HEK293 (cell line): ENCODE measurements around the gene ZNF189.
"Not testable (repeated sequence)": the region's sequence is repeated elsewhere in the genome, so short reads cannot be mapped to it uniquely, and the experiment has no call there.

Experiments
- CTCF ChIA-PET: fragments of 350-600 bp; formaldehyde crosslinking; extraction: SDS; loops from one replicate; lab custom pipeline; 2021; ENCODE audit warnings: antibody characterized with exemption; lab: Yijun Ruan, JAX
- POLR2A ChIA-PET: fragments of 300-600 bp; formaldehyde crosslinking; extraction: SDS; loops from one replicate; lab custom pipeline; 2020; ENCODE audit warnings: antibody characterized with exemption, inconsistent platforms; lab: Yijun Ruan, JAX
- H3K27ac ChIP-seq: fragments of 200-500 bp; sonication (Bioruptor generic); 2 replicates; pipeline ENCODE4 v1.5.1; 2014; ENCODE audit warnings: low read depth, low read length, control low read depth, inconsistent platforms; ENCODE audit errors: extremely low read depth
- H3K36me3 ChIP-seq, 2 experiments: fragments of 200-500 bp in 1 of 2; sonication (Bioruptor generic) in 1 of 2; 1 replicate in 1 of 2; 2 replicates in 1 of 2; pipeline ENCODE4 v1.5.1; 2014 to 2017; ENCODE audit warnings: inconsistent platforms in 2 of 2, low read length in 2 of 2; ENCODE audit not compliant: control insufficient read depth in 2 of 2, insufficient read depth in 1 of 2
- H3K4me1 ChIP-seq: fragments of 200-500 bp; sonication (Bioruptor generic); 2 replicates; pipeline ENCODE4 v1.5.1; 2014; ENCODE audit warnings: mild to moderate bottlenecking, low read length, inconsistent platforms; ENCODE audit not compliant: control insufficient read depth, insufficient read depth
- H3K4me3 ChIP-seq: 2 replicates; pipeline ENCODE4 v1.5.1; 2011; ENCODE audit warnings: low read depth, mild to moderate bottlenecking, control low read depth, low read length, moderate library complexity
- H3K9me3 ChIP-seq: fragments of 200-500 bp; sonication (Bioruptor generic); 2 replicates; pipeline ENCODE4 v1.5.1; 2014; ENCODE audit warnings: low read depth, low read length, inconsistent platforms; ENCODE audit not compliant: control insufficient read depth, insufficient read depth
- PRDM6 ChIP-seq: fragments of 450-650 bp; formaldehyde crosslinking; IDR thresholded peaks from 2 replicates; pipeline ENCODE4 v1.5.1; 2017; ENCODE audit warnings: missing biosample characterization, missing genetic modification characterization
- SETDB1 ChIP-seq: IDR thresholded peaks from one replicate; pipeline ENCODE4 v1.6.1; 2017; ENCODE audit warnings: mild to moderate bottlenecking, low read length, moderate library complexity, mixed read lengths; ENCODE audit not compliant: insufficient read length
- SP3 ChIP-seq: fragments of 450-650 bp; formaldehyde crosslinking; IDR thresholded peaks from 2 replicates; pipeline ENCODE4 v1.5.1; 2016; ENCODE audit warnings: missing biosample characterization, missing genetic modification characterization
- ZFP3 ChIP-seq: fragments of 450-650 bp; formaldehyde crosslinking; IDR thresholded peaks from 2 replicates; pipeline ENCODE4 v1.5.1; 2016; ENCODE audit warnings: low read depth, missing biosample characterization, missing genetic modification characterization
- ZNF132 ChIP-seq: fragments of 450-650 bp; formaldehyde crosslinking; IDR thresholded peaks from 2 replicates; pipeline ENCODE4 v1.5.1; 2017; ENCODE audit warnings: missing biosample characterization, missing genetic modification characterization, borderline replicate concordance
- ZNF133 ChIP-seq: fragments of 450-650 bp; formaldehyde crosslinking; IDR thresholded peaks from 2 replicates; pipeline ENCODE4 v1.5.1; 2016; ENCODE audit warnings: missing biosample characterization, missing genetic modification characterization
- ZNF169 ChIP-seq: fragments of 450-650 bp; formaldehyde crosslinking; IDR thresholded peaks from 2 replicates; pipeline ENCODE4 v1.5.1; 2016; ENCODE audit warnings: missing biosample characterization, missing genetic modification characterization
- ZNF19 ChIP-seq: fragments of 450-650 bp; formaldehyde crosslinking; IDR thresholded peaks from 2 replicates; pipeline ENCODE4; 2016; ENCODE audit warnings: missing biosample characterization, missing genetic modification characterization, low read depth
- ZNF23 ChIP-seq: fragments of 450-650 bp; formaldehyde crosslinking; IDR thresholded peaks from 2 replicates; pipeline ENCODE4 v1.5.1; 2016; ENCODE audit warnings: missing biosample characterization, missing genetic modification characterization, borderline replicate concordance
- ZNF335 ChIP-seq: fragments of 450-650 bp; formaldehyde crosslinking; conservative IDR thresholded peaks from 2 replicates; pipeline ENCODE4 v1.5.1; 2016; ENCODE audit warnings: missing biosample characterization, missing genetic modification characterization
- ZNF558 ChIP-seq: fragments of 450-650 bp; formaldehyde crosslinking; IDR thresholded peaks from 2 replicates; pipeline ENCODE4 v1.5.1; 2016; ENCODE audit warnings: missing biosample characterization, missing genetic modification characterization
- ZNF610 ChIP-seq: fragments of 450-650 bp; formaldehyde crosslinking; IDR thresholded peaks from 2 replicates; pipeline ENCODE4 v1.5.1; 2016; ENCODE audit warnings: missing biosample characterization, missing genetic modification characterization, borderline replicate concordance
- ZNF664 ChIP-seq: fragments of 450-650 bp; formaldehyde crosslinking; IDR thresholded peaks from 2 replicates; pipeline ENCODE4 v1.5.1; 2016; ENCODE audit warnings: missing biosample characterization, missing genetic modification characterization
- ZNF76 ChIP-seq: fragments of 450-650 bp; formaldehyde crosslinking; IDR thresholded peaks from 2 replicates; pipeline ENCODE4; 2016; ENCODE audit warnings: low read depth, missing biosample characterization, missing genetic modification characterization, borderline replicate concordance
- TF ChIP-seq, protein P1 (sequence below): fragments of 450-650 bp; formaldehyde crosslinking; IDR thresholded peaks from 2 replicates; pipeline ENCODE4 v1.5.1; 2016; ENCODE audit warnings: missing biosample characterization, missing genetic modification characterization, borderline replicate concordance
- TF ChIP-seq, protein P2 (sequence below): fragments of 450-650 bp; formaldehyde crosslinking; IDR thresholded peaks from 2 replicates; pipeline ENCODE4 v1.5.1; 2016; ENCODE audit warnings: missing biosample characterization, missing genetic modification characterization
- TF ChIP-seq, protein P3 (sequence below): fragments of 450-650 bp; formaldehyde crosslinking; IDR thresholded peaks from 2 replicates; pipeline ENCODE4 v1.5.1; 2016; ENCODE audit warnings: missing biosample characterization, missing genetic modification characterization
- TF ChIP-seq, protein P4 (sequence below): fragments of 450-650 bp; formaldehyde crosslinking; IDR thresholded peaks from 2 replicates; pipeline ENCODE4 v1.5.1; 2016; ENCODE audit warnings: missing biosample characterization, missing genetic modification characterization, low read depth

Gene ZNF189

GRCh38 chr9:101383361-101383760 is 15.3 kb upstream of the ZNF189 start:
- POLR2A ChIA-PET: no interaction called here

DNA sequence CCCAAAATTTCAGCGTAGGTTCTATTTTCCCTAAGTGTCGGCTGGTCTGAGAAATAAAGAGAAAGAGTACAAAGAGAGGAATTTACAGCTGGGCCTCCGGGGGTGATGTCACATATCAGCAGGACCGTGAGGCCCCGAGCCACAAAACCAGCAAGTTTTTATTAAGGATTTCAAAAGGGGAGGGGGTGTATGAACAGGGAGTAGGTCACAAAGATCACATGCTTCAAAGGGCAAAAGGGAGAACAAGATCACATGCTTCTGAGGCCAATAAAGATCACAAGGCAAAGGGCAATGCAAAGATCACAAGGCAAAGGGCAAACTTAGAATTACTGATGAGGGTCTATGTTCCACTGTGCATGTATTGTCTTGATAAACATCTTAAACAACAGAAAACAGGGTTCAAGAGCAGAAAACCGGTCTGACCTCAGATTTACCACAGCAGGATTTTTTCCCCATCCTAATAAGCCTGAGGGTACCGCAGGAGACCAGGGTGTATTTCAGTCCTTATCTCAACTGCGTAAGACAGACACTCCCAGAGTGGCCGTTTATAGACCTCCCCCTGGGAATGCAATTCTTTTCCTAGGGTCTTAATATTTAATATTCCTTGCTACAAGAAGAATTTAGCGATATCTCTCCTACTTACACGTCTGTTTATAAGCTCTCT is 13.6 kb upstream of the ZNF189 start, which contains the start of gene BAAT:
TSS of gene BAAT (minus strand) at position 134 of the 664 bp plus-strand sequence. CDS start 13,602 bp downstream, outside the sequence.
- CTCF ChIA-PET: interaction anchor here (0.6 kb wide), 1 partner anchor 73 kb away, joined by 3 read pairs; no protein-coding TSS in a partner anchor
- H3K4me3 ChIP-seq, POLR2A ChIA-PET, H3K27ac ChIP-seq, H3K9me3 ChIP-seq, H3K4me1 ChIP-seq: not testable (repeated sequence)
- H3K36me3 ChIP-seq: peaks cover 0 to 19% of the 10 kb centered on the region in 2 experiments; a peak in 1 of 3 replicates
- peak; percentile 52 for TF ChIP-seq SETDB1

More at GRCh38 chr9:101383361-101383760, 15.3 kb upstream of the ZNF189 start:
- TF ChIP-seq ZNF23 (tag by site-specific recombination) (no peak), ZNF610 (tag by site-specific recombination) (no peak), ZNF76 (tag by site-specific recombination) (no peak), ZNF169 (tag by site-specific recombination) (no peak)
- Histone ChIP-seq H3K9me3 (no peaks in the 10 kb centered on the region), H3K36me3 (peaks cover 0 to 6% of the 10 kb centered on the region in 2 experiments; a peak in 1 of 3 replicates), H3K4me1 (no peaks in the 10 kb centered on the region), H3K4me3 (no peak overlapping the region), H3K27ac (no peak overlapping the region)
- CTCF ChIA-PET: interaction anchor here (0.6 kb wide), 1 partner anchor 212 kb away, joined by 3 read pairs; the partner anchor contains the start of gene PPP3R2

GRCh38 chr9:101387871-101388506 is 10.7 kb upstream of the ZNF189 start:
- Histone ChIP-seq H3K9me3 (no peaks in the 10 kb centered on the region), H3K4me3 (no peak overlapping the region), H3K36me3 (peaks cover 0 to 30% of the 10 kb centered on the region in 2 experiments; a peak in 1 of 3 replicates), H3K27ac (0 out of 2 replicates have a peak overlapping the region, but pooled peaks have one; percentile 5), H3K4me1 (no peaks in the 10 kb centered on the region)
- ChIA-PET POLR2A (interaction anchor here (1.7 kb wide), 1 partner anchor 11 kb away, joined by 17 read pairs; the partner anchor contains the start of genes MRPL50 and ZNF189), CTCF (interaction anchor here (0.6 to 2.6 kb wide), 24 partner anchors 8 to 1970 kb away, joined by 3 to 38 read pairs (median 4); partner anchors contain the start of genes MRPL50 and ZNF189)
- no peak for TF ChIP-seq PRDM6 (tag by site-specific recombination)
- TF ChIP-seq ZNF19 (tag by site-specific recombination): no peak
- no peak for TF ChIP-seq ZNF664
- no peak for TF ChIP-seq SP3 (tag by site-specific recombination)
- TF ChIP-seq ZNF169 (tag by site-specific recombination): no peak
- TF ChIP-seq, protein P1, sequence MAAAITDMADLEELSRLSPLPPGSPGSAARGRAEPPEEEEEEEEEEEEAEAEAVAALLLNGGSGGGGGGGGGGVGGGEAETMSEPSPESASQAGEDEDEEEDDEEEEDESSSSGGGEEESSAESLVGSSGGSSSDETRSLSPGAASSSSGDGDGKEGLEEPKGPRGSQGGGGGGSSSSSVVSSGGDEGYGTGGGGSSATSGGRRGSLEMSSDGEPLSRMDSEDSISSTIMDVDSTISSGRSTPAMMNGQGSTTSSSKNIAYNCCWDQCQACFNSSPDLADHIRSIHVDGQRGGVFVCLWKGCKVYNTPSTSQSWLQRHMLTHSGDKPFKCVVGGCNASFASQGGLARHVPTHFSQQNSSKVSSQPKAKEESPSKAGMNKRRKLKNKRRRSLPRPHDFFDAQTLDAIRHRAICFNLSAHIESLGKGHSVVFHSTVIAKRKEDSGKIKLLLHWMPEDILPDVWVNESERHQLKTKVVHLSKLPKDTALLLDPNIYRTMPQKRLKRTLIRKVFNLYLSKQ (tag by site-specific recombination): no peak
- no peak for TF ChIP-seq ZNF335 (tag by site-specific recombination)
- TF ChIP-seq ZNF558 (tag by site-specific recombination): no peak
- TF ChIP-seq ZFP3: no peak
- TF ChIP-seq, protein P2, sequence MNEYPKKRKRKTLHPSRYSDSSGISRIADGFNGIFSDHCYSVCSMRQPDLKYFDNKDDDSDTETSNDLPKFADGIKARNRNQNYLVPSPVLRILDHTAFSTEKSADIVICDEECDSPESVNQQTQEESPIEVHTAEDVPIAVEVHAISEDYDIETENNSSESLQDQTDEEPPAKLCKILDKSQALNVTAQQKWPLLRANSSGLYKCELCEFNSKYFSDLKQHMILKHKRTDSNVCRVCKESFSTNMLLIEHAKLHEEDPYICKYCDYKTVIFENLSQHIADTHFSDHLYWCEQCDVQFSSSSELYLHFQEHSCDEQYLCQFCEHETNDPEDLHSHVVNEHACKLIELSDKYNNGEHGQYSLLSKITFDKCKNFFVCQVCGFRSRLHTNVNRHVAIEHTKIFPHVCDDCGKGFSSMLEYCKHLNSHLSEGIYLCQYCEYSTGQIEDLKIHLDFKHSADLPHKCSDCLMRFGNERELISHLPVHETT (tag by site-specific recombination): no peak
- TF ChIP-seq ZNF133: no peak
- TF ChIP-seq ZNF132 (tag by site-specific recombination): no peak
- TF ChIP-seq, protein P3, sequence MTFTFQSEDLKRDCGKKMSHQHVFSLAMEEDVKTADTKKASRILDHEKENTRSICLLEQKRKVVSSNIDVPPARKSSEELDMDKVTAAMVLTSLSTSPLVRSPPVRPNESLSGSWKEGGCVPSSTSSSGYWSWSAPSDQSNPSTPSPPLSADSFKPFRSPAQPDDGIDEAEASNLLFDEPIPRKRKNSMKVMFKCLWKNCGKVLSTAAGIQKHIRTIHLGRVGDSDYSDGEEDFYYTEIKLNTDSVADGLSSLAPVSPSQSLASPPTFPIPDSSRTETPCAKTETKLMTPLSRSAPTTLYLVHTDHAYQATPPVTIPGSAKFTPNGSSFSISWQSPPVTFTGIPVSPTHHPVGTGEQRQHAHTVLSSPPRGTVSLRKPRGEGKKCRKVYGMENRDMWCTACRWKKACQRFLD: no peak
- TF ChIP-seq ZNF23 (tag by site-specific recombination): no peak
- TF ChIP-seq, protein P4, sequence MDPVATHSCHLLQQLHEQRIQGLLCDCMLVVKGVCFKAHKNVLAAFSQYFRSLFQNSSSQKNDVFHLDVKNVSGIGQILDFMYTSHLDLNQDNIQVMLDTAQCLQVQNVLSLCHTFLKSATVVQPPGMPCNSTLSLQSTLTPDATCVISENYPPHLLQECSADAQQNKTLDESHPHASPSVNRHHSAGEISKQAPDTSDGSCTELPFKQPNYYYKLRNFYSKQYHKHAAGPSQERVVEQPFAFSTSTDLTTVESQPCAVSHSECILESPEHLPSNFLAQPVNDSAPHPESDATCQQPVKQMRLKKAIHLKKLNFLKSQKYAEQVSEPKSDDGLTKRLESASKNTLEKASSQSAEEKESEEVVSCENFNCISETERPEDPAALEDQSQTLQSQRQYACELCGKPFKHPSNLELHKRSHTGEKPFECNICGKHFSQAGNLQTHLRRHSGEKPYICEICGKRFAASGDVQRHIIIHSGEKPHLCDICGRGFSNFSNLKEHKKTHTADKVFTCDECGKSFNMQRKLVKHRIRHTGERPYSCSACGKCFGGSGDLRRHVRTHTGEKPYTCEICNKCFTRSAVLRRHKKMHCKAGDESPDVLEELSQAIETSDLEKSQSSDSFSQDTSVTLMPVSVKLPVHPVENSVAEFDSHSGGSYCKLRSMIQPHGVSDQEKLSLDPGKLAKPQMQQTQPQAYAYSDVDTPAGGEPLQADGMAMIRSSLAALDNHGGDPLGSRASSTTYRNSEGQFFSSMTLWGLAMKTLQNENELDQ: no peak
